Renal cortical epithelial cell (primary cell): ENCODE results near the gene RO60. TPM values are rescaled to one million over a fixed set of nuclear protein-coding genes. Genes with fewer than 3 reads are reported as not detected.

Experiments
- DNase-seq: peaks from one replicate; pipeline ENCODE4 v3.0.0-alpha.2; 2011; ENCODE audit warnings: low read depth
- total RNA-seq: library from RNA; depleted of rRNA; stranded (reverse); fragments of >200 nt; gene quantifications from 2 replicates; pipeline ENCODE4 v1.2.3, GENCODE V29; 2014

The RO60 gene
- total RNA-seq, 1 donor from 2014 or later: 153 TPM

DNA sequence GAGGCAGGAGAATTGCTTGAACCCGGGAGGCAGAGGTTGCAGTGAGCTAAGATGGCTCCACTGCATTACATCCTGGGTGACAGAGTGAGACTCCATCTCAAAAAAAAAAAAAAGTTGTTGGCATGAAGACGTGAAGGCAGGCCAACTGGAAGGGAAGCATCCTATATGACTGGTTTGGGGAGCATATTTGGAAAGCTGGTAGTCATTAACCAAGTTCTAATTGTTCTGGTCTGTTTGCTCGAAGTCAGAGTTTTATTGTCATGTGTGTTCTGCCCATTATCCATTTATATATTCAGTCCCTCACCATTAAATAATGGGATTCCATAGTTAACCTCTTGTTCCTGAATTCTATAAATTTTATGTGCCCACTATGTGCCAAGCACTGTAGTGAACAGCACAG is 49.1 kb downstream of the RO60 start:
- DNase-seq: no peak

Other genes starting within 250 kb of the RO60 start
- 25.0 and 60.8 TPM in 2 replicates for gene UCHL5, start 252 bp upstream of the RO60 start, total RNA-seq
- 12.0 and 15.2 TPM in 2 replicates for gene GLRX2, start 45.8 kb downstream of the RO60 start, total RNA-seq
- 19.3 and 54.4 TPM in 2 replicates for gene CDC73, start 62.4 kb downstream of the RO60 start, total RNA-seq
- gene B3GALT2, start 127.0 kb downstream of the RO60 start, total RNA-seq: not detected in 2 replicates